Loucy (cell line): ENCODE results near the gene ZNG1A.
"Not testable (repeated sequence)": the region's sequence is repeated elsewhere in the genome, so short reads cannot be mapped to it uniquely, and the experiment has no call there.

ENCODE experiments used
- H2AFZ ChIP-seq: fragments of 200-600 bp; sonication (generic); 2 replicates; pipeline ENCODE4 v1.6.0; 2016; ENCODE audit warnings: antibody characterized with exemption, mild to moderate bottlenecking, low read length, moderate library complexity
- H3F3A ChIP-seq: fragments of 200-600 bp; 2 replicates; pipeline ENCODE4 v1.6.0; 2016; ENCODE audit warnings: antibody characterized with exemption, low read depth, mild to moderate bottlenecking
- H3K27me3 ChIP-seq: fragments of 200-600 bp; sonication (generic); 2 replicates; pipeline ENCODE4 v1.6.1; 2014; ENCODE audit warnings: low read length, mild to moderate bottlenecking; ENCODE audit not compliant: insufficient read depth, poor library complexity, severe bottlenecking
- H3K36me3 ChIP-seq: fragments of 200-600 bp; sonication (generic); 2 replicates; pipeline ENCODE4 v1.6.1; 2016; ENCODE audit warnings: low read length; ENCODE audit not compliant: insufficient read depth
- H3K4me1 ChIP-seq: fragments of 200-600 bp; sonication (generic); 2 replicates; pipeline ENCODE4 v1.5.1; 2014; ENCODE audit warnings: low read length, mild to moderate bottlenecking; ENCODE audit not compliant: insufficient read depth, poor library complexity, severe bottlenecking
- H3K4me2 ChIP-seq: fragments of 200-600 bp; sonication (generic); 2 replicates; pipeline ENCODE4 v1.6.0; 2014; ENCODE audit warnings: antibody characterized with exemption, low read length, low read depth, mild to moderate bottlenecking; ENCODE audit not compliant: poor library complexity, severe bottlenecking
- H3K4me3 ChIP-seq: fragments of 200-600 bp; sonication (generic); 2 replicates; pipeline ENCODE4 v1.5.1; 2014; ENCODE audit warnings: low read length, mild to moderate bottlenecking, mixed read lengths; ENCODE audit not compliant: poor library complexity, severe bottlenecking
- H3K79me2 ChIP-seq: fragments of 200-600 bp; sonication (generic); 2 replicates; pipeline ENCODE4 v1.6.1; 2014; ENCODE audit warnings: low read length; ENCODE audit not compliant: insufficient read depth
- H3K9ac ChIP-seq: fragments of 200-600 bp; sonication (generic); 2 replicates; pipeline ENCODE4 v1.6.0; 2014; ENCODE audit warnings: mild to moderate bottlenecking, low read depth, low read length, moderate library complexity; ENCODE audit not compliant: poor library complexity, severe bottlenecking
- H3K9me2 ChIP-seq: fragments of 200-600 bp; sonication (generic); replicated peaks from 2 replicates; pipeline ENCODE4 v1.6.1; 2016; ENCODE audit warnings: low read depth, low read length, mixed read lengths
- H3K9me3 ChIP-seq: fragments of 200-600 bp; sonication (generic); 2 replicates; pipeline ENCODE4 v1.6.1; 2014; ENCODE audit warnings: mild to moderate bottlenecking, antibody characterized with exemption, low read length, low read depth; ENCODE audit not compliant: insufficient read depth
- H4K20me1 ChIP-seq: fragments of 200-600 bp; sonication (generic); 2 replicates; pipeline ENCODE4 v1.6.0; 2014; ENCODE audit warnings: antibody characterized with exemption, low read length, mild to moderate bottlenecking; ENCODE audit not compliant: insufficient read depth, poor library complexity, severe bottlenecking

ZNG1A gene

GRCh38 chr9:93909-94308 lies 84.9 kb downstream of the ZNG1A start:
- not testable (repeated sequence) for H3K9me2 ChIP-seq, H3K27me3 ChIP-seq, H3K4me1 ChIP-seq, H2AFZ ChIP-seq, H3K36me3 ChIP-seq, H3K9me3 ChIP-seq, H4K20me1 ChIP-seq, H3K4me3 ChIP-seq, H3F3A ChIP-seq, H3K79me2 ChIP-seq, H3K9ac ChIP-seq, H3K4me2 ChIP-seq

- not testable (repeated sequence) for H3K9me3 ChIP-seq, H3F3A ChIP-seq, H3K4me1 ChIP-seq, H3K36me3 ChIP-seq, H3K27me3 ChIP-seq, H2AFZ ChIP-seq, H3K9me2 ChIP-seq, H3K79me2 ChIP-seq, H4K20me1 ChIP-seq, H3K4me3 ChIP-seq, H3K9ac ChIP-seq, H3K4me2 ChIP-seq
Measured at GRCh38 chr9:90851-91250, 88.0 kb downstream of the ZNG1A start.

- H2AFZ ChIP-seq, H3K4me1 ChIP-seq, H3K9me2 ChIP-seq, H3K36me3 ChIP-seq, H4K20me1 ChIP-seq, H3K9me3 ChIP-seq, H3K9ac ChIP-seq, H3K79me2 ChIP-seq, H3K27me3 ChIP-seq, H3F3A ChIP-seq: not testable (repeated sequence)
- Histone ChIP-seq H3K4me3 (peak overlapping the region; percentile 57), H3K4me2 (peak overlapping the region; percentile 56)
Measured at GRCh38 chr9:88396-89037, 90.3 kb downstream of the ZNG1A start.

GRCh38 chr9:87860-88259 lies 91.0 kb downstream of the ZNG1A start:
- not testable (repeated sequence) for H3K79me2 ChIP-seq, H3K9me3 ChIP-seq, H3K4me3 ChIP-seq, H3K4me2 ChIP-seq, H4K20me1 ChIP-seq, H2AFZ ChIP-seq, H3K27me3 ChIP-seq, H3F3A ChIP-seq, H3K9me2 ChIP-seq, H3K36me3 ChIP-seq, H3K9ac ChIP-seq, H3K4me1 ChIP-seq

GRCh38 chr9:87105-87504 lies 91.8 kb downstream of the ZNG1A start:
- not testable (repeated sequence) for H3K4me1 ChIP-seq, H4K20me1 ChIP-seq, H3K9ac ChIP-seq, H3K9me2 ChIP-seq, H3K27me3 ChIP-seq, H3K4me2 ChIP-seq, H3K36me3 ChIP-seq, H3K79me2 ChIP-seq, H3F3A ChIP-seq, H3K4me3 ChIP-seq, H3K9me3 ChIP-seq, H2AFZ ChIP-seq

- not testable (repeated sequence) for H2AFZ ChIP-seq, H3K79me2 ChIP-seq, H3F3A ChIP-seq, H3K4me3 ChIP-seq, H3K4me2 ChIP-seq, H3K9me3 ChIP-seq, H3K9me2 ChIP-seq, H3K27me3 ChIP-seq, H3K4me1 ChIP-seq, H3K9ac ChIP-seq, H3K36me3 ChIP-seq, H4K20me1 ChIP-seq
Measured at GRCh38 chr9:86697-87096, 92.2 kb downstream of the ZNG1A start.

- not testable (repeated sequence) for H3K4me2 ChIP-seq
Measured at GRCh38 chr9:82932-83689, 95.7 kb downstream of the ZNG1A start.

More at GRCh38 chr9:82932-83689, 95.7 kb downstream of the ZNG1A start:
- not testable (repeated sequence) for H3K27me3 ChIP-seq, H3F3A ChIP-seq, H4K20me1 ChIP-seq, H3K4me1 ChIP-seq, H3K9me3 ChIP-seq, H3K79me2 ChIP-seq, H3K9ac ChIP-seq, H3K9me2 ChIP-seq, H3K36me3 ChIP-seq, H3K4me3 ChIP-seq, H2AFZ ChIP-seq
